K562 (cell line): Measurements from ENCODE around the gene GPR153. TPM values are rescaled to one million over a fixed set of nuclear protein-coding genes. Genes with fewer than 3 reads are reported as not detected.

Experiments used
- ATAC-seq: fragments of 200-7000 bp; cut with Tn5 transposase; 3 replicates; pipeline ENCODE4 v1.9.1; 2020; ENCODE audit warnings: moderate library complexity
- BruUV-seq: library from RNA; stranded (reverse); fragments of 400-500 nt; replicated peaks from 2 replicates; lab custom pipeline; 2021; lab: Mats Ljungman, UMichigan
- CTCF ChIA-PET: fragments of 300-600 bp; formaldehyde crosslinking; extraction: SDS; loops from one replicate; lab custom pipeline; 2021; ENCODE audit warnings: low intra/inter-chr PET ratio; lab: Yijun Ruan, JAX
- POLR2A ChIA-PET: fragments of 300-600, 350-650 bp; sonication (Branson Sonifier 250); formaldehyde crosslinking; extraction: SDS; loops from one replicate; lab custom pipeline; 2021; ENCODE audit warnings: antibody characterized with exemption, inconsistent platforms; lab: Yijun Ruan, JAX
- DNase-seq, 4 experiments: peaks; one replicate each; pipeline versions ENCODE4 v3.0.0 to v3.0.0-alpha.2; 2011 to 2018; ENCODE audit warnings: low spot score in 3 of 4, mixed read lengths in 3 of 4; ENCODE audit errors: extremely low read depth in 1 of 4
- FAIRE-seq: peaks from 2 replicates; lab custom pipeline; 2011; peaks lifted over from hg19 to GRCh38; lab: Jason Lieb, UNC
- H2AFZ ChIP-seq: 2 replicates; pipeline ENCODE4 v1.6.0; 2011; ENCODE audit warnings: low read depth, low read length, control low read depth, inconsistent platforms
- H3K27ac ChIP-seq: fragments of 200-600 bp; 3 replicates; pipeline ENCODE4 v1.8.0; 2011; ENCODE audit warnings: low read depth, mild to moderate bottlenecking, control low read depth, inconsistent platforms, low read length, moderate library complexity, mixed read lengths; ENCODE audit errors: extremely low read depth
- H3K27me3 ChIP-seq, 2 experiments: fragments of 300-600 bp in 1 of 2; 2 replicates in 1 of 2; 3 replicates in 1 of 2; pipeline versions ENCODE4 v1.6.0 to v1.8.0; 2011; ENCODE audit warnings: inconsistent platforms in 2 of 2, low read length in 2 of 2, mild to moderate bottlenecking in 1 of 2, mixed read lengths in 1 of 2, moderate library complexity in 1 of 2; ENCODE audit not compliant: control insufficient read depth in 2 of 2, insufficient read depth in 2 of 2
- H3K36me3 ChIP-seq: fragments of 300-600 bp; 3 replicates; pipeline ENCODE4 v1.8.0; 2011; ENCODE audit warnings: mild to moderate bottlenecking, low read length, inconsistent platforms; ENCODE audit not compliant: control insufficient read depth, insufficient read depth
- H3K4me1 ChIP-seq, 2 experiments: fragments of 200-600 bp in 1 of 2; replicated peaks in 1 of 2; 2 replicates in 1 of 2; 3 replicates in 1 of 2; pipeline versions ENCODE4 v1.5.1 to v1.8.0; 2011; ENCODE audit warnings: inconsistent platforms in 2 of 2, low read length in 2 of 2, mild to moderate bottlenecking in 1 of 2, mixed read lengths in 1 of 2, moderate library complexity in 1 of 2; ENCODE audit not compliant: control insufficient read depth in 2 of 2, insufficient read depth in 2 of 2
- H3K4me2 ChIP-seq: 2 replicates; pipeline ENCODE4 v1.6.1; 2011; ENCODE audit warnings: low read length, control low read depth, inconsistent platforms, mixed read lengths; ENCODE audit not compliant: insufficient read depth
- H3K4me3 ChIP-seq: fragments of 200-600 bp; sonication (generic), shearing (Covaris generic); 2 replicates; pipeline ENCODE4 v1.5.1; 2016; ENCODE audit warnings: control low read depth, inconsistent platforms
- H3K79me2 ChIP-seq: fragments of 200-600 bp; 3 replicates; pipeline ENCODE4 v1.8.0; 2011; ENCODE audit warnings: low read length, inconsistent platforms; ENCODE audit not compliant: control insufficient read depth, insufficient read depth
- H3K9ac ChIP-seq, 2 experiments: 2 replicates each; pipeline versions ENCODE4 v1.6.0 to v1.6.1; 2011; ENCODE audit warnings: low read depth in 2 of 2, low read length in 2 of 2, control low read depth in 1 of 2, inconsistent platforms in 1 of 2, mild to moderate bottlenecking in 1 of 2, mixed read lengths in 1 of 2; ENCODE audit not compliant: insufficient read depth in 1 of 2
- H3K9me1 ChIP-seq: one replicate; pipeline ENCODE4 v1.6.0; 2011; ENCODE audit warnings: inconsistent platforms, mild to moderate bottlenecking, low read length, moderate library complexity; ENCODE audit not compliant: control insufficient read depth, insufficient read depth
- H3K9me3 ChIP-seq: replicated peaks from 2 replicates; pipeline ENCODE4 v1.5.1; 2011; ENCODE audit warnings: low read depth, low read length, inconsistent platforms; ENCODE audit not compliant: control insufficient read depth, insufficient read depth
- H4K20me1 ChIP-seq: replicated peaks from 2 replicates; pipeline ENCODE4 v1.6.1; 2011; ENCODE audit warnings: low read length, inconsistent platforms, mixed read lengths; ENCODE audit not compliant: control insufficient read depth, insufficient read depth
- HMGN3 ChIP-seq: IDR thresholded peaks from 2 replicates; pipeline ENCODE4 v1.6.1; 2011; ENCODE audit warnings: borderline replicate concordance, low read depth, mild to moderate bottlenecking, mixed read lengths, low read length; ENCODE audit not compliant: insufficient read length; ENCODE audit errors: extremely low read depth
- HOXB6 ChIP-seq: fragments of 250-450 bp; sonication (Bioruptor Pico); IDR thresholded peaks from 2 replicates; pipeline ENCODE4 v1.5.1; 2022; ENCODE audit warnings: mild to moderate bottlenecking, borderline replicate concordance
- MAZ ChIP-seq, 2 experiments: fragments of 450-650 bp in 1 of 2; sonication (generic) in 1 of 2; formaldehyde crosslinking; IDR thresholded peaks in 1 of 2; conservative IDR thresholded peaks in 1 of 2; 2 replicates each; pipeline versions ENCODE4 v1.4.0 to v1.5.0; 2020; ENCODE audit warnings: mild to moderate bottlenecking in 1 of 2, missing genetic modification reagents in 1 of 2
- NCOA1 ChIP-seq: fragments of 450-650 bp; IDR thresholded peaks from 2 replicates; pipeline ENCODE4 v1.6.1; 2016; ENCODE audit warnings: low read depth
- POLR2A ChIP-seq: fragments of 450-650 bp; conservative IDR thresholded peaks from 2 replicates; pipeline ENCODE4 v1.6.1; 2016
- POU5F1 ChIP-seq: fragments of 150-350 bp; IDR thresholded peaks from 2 replicates; pipeline ENCODE4 v1.6.1; 2014; ENCODE audit warnings: borderline replicate concordance, low read length, low read depth, mild to moderate bottlenecking; ENCODE audit not compliant: partially characterized antibody
- PPARD ChIP-seq: fragments of 250-450 bp; sonication (Bioruptor Pico); IDR thresholded peaks from 2 replicates; pipeline ENCODE4 v1.8.0; 2022; ENCODE audit warnings: inconsistent platforms, mild to moderate bottlenecking, moderate library complexity
- RBM34 ChIP-seq: fragments of 200-400 bp; formaldehyde crosslinking; IDR thresholded peaks from 2 replicates; pipeline ENCODE4 v1.6.1; 2018; ENCODE audit warnings: low read length, borderline replicate concordance; ENCODE audit not compliant: insufficient read depth
- TSHZ1 ChIP-seq: fragments of 250-450 bp; sonication (Bioruptor Pico); IDR thresholded peaks from 2 replicates; pipeline ENCODE4 v1.4.0; 2020; ENCODE audit warnings: mild to moderate bottlenecking, moderate library complexity
- WGBS: fragments of 100-300 bp; shearing (Covaris generic); methylation state at CpG from one replicate; pipeline ENCODE4 v1.1.6; 2016; ENCODE audit warnings: low coverage, mixed read lengths; ENCODE audit not compliant: insufficient coverage; ENCODE audit errors: missing lambda C conversion rate; 5-methylcytosine and 5-hydroxymethylcytosine counted together
- in situ Hi-C: fragments of 300-500 bp; cut with MboI; formaldehyde crosslinking; loops from 4 replicates; pipeline ENCODE4 v1.15.0; 2018; ENCODE audit warnings: inconsistent platforms, mixed read lengths
- intact Hi-C: fragments of 100-400 bp; cut with micrococcal nuclease; formaldehyde crosslinking; loops from 2 replicates; pipeline ENCODE4 v1.14.2; 2022
- polyA plus RNA-seq, 8 experiments: library from polyadenylated mRNA; depleted of rRNA in 4 of 8; stranded (reverse) in 5 of 8; unstranded in 3 of 8; fragments of >200 nt; fragmentation: Nextera tagmentation in 2 of 8; fragmentation: Illumina TruSeq in 1 of 8; extraction: Ambion mirVana in 2 of 8; extraction: Trizol in 1 of 8; gene quantifications; 2 replicates each; pipeline versions ENCODE4 v1.2.1 to v1.2.3, GENCODE V29; 2011 to 2014; ENCODE audit warnings: inconsistent platforms in 1 of 8, missing spikeins in 1 of 8
- total RNA-seq, 7 experiments: library from RNA; depleted of rRNA in 6 of 7; stranded (reverse); fragments of >200 nt in 6 of 7; fragmentation: Illumina TruSeq in 2 of 7; extraction: Trizol in 2 of 7; gene quantifications; 2 replicates each; pipeline versions ENCODE4 v1.2.1 to v1.2.3, GENCODE V29; 2011 to 2021; ENCODE audit warnings: low replicate concordance in 1 of 7

Gene GPR153
- total and polyA plus RNA-seq, 9 of the 15 experiments (the other 6 are each of a cell fraction or from before 2014, with no cell fraction given), result 0.01 to 1.5 (median 0.51) TPM

- no peak overlapping the region for H3K4me3 ChIP-seq
- no peak overlapping the region for H3K27ac ChIP-seq
- DNase-seq (no peak), FAIRE-seq (peak; percentile 56), ATAC-seq (no peak)
- POLR2A ChIA-PET, result interaction anchor here (0.6 to 1.1 kb wide), 2 partner anchors 41 to 81 kb away, joined by 3 read pairs; no protein-coding TSS in a partner anchor
- H3K79me2 ChIP-seq, result no peaks in the 10 kb centered on the region
- in situ Hi-C loops (no loop called here), intact Hi-C loops (no loop called here)
- BruUV-seq, result no TSS peak
- H3K27me3 ChIP-seq, result no peaks in the 10 kb centered on the region
- peak overlapping the region in 1 of 2 experiments; percentile 69; a peak in 1 of 4 replicates for H3K9ac ChIP-seq
- H3K9me3 ChIP-seq, result 0 out of 2 replicates have a peak, but pooled peaks cover 2% of the 10 kb centered on the region
- WGBS, result 33% methylated on average over 7 of the region's 7 CpGs
- H3K36me3 ChIP-seq, result no peaks in the 10 kb centered on the region
- H3K4me1 ChIP-seq, result peaks cover 11 to 19% of the 10 kb centered on the region in 2 experiments
- no peak overlapping the region for H3K4me2 ChIP-seq
- CTCF ChIA-PET, result no interaction called here
- TF ChIP-seq MAZ (CRISPR knock-in tag; conservative IDR thresholded peaks at IDR 0.05 in 1 of 2, IDR thresholded peaks at IDR 0.05 in 1 of 2) (no peak), POU5F1 (no peak), TSHZ1 (CRISPR knock-in tag) (no peak), PPARD (CRISPR knock-in tag) (no peak), HOXB6 (CRISPR knock-in tag) (no peak), NCOA1 (no peak), RBM34 (no peak), HMGN3 (no peak), POLR2A (no peak)
- H2AFZ ChIP-seq, result no peak overlapping the region
- no peaks in the 10 kb centered on the region; the same call in 1 of the 2 replicates for H4K20me1 ChIP-seq
- H3K9me1 ChIP-seq, result peaks cover 2% of the 10 kb centered on the region
Observed at GRCh38 chr1:6309564-6309963, 48.7 kb upstream of the GPR153 start.
